Upper lobe of right lung (tissue), 1 donor: ENCODE measurements around the gene UNC5B. TPM values are rescaled to one million over a fixed set of nuclear protein-coding genes. Genes with fewer than 3 reads are reported as not detected.

Experiments
- ATAC-seq: fragments of 200-7000 bp; cut with Tn5 transposase; one replicate; pipeline ENCODE4 v1.9.1; 2020; ENCODE audit warnings: mild to moderate bottlenecking, moderate library complexity
- DNase-seq: peaks from one replicate; pipeline ENCODE4 v3.0.0-alpha.2; 2020
- H3K27ac ChIP-seq: fragments of 200-600 bp; one replicate; pipeline ENCODE4 v1.8.0; 2022
- H3K27me3 ChIP-seq: fragments of 200-600 bp; one replicate; pipeline ENCODE4 v1.8.0; 2022; ENCODE audit warnings: mild to moderate bottlenecking
- H3K36me3 ChIP-seq: fragments of 200-600 bp; one replicate; pipeline ENCODE4 v1.8.0; 2022
- H3K4me1 ChIP-seq: fragments of 200-600 bp; one replicate; pipeline ENCODE4 v1.8.0; 2022
- H3K4me3 ChIP-seq: fragments of 200-600 bp; one replicate; pipeline ENCODE4 v1.8.0; 2022; ENCODE audit warnings: mild to moderate bottlenecking
- H3K9me3 ChIP-seq: fragments of 200-600 bp; one replicate; pipeline ENCODE4 v1.8.0; 2022
- CTCF ChIP-seq: fragments of 200-600 bp; IDR thresholded peaks from one replicate; pipeline ENCODE4 v1.8.0; 2022; ENCODE audit warnings: antibody characterized with exemption
- intact Hi-C: fragments of 100-400 bp; cut with DNase I; formaldehyde crosslinking; loops from one replicate; pipeline ENCODE4 v1.11.0; 2022
- total RNA-seq: library from RNA; stranded (reverse); fragmentation: NEBNext Ultra II Directional; extraction: Animal tissue kit (Norgen Biotek cat#: 25700); gene quantifications from one replicate; pipeline ENCODE4 v1.2.1, GENCODE V29; 2021
- donor health status: DM: no; HTN: yes; CAD: no; lungs with severe emphysema.

The UNC5B gene
- total RNA-seq, 1 donor from 2014 or later = 16.0 TPM

GRCh38 chr10:71314028-71314693 is 101.8 kb downstream of the UNC5B start:
- peak; percentile 90 for TF ChIP-seq CTCF

GRCh38 chr10:71314694-71315225 is 102.4 kb downstream of the UNC5B start:
- H3K27ac ChIP-seq = no peak overlapping the region
- DNase-seq = no peak
- peaks cover 21% of the 10 kb centered on the region for H3K4me1 ChIP-seq
- no peaks in the 10 kb centered on the region for H3K27me3 ChIP-seq
- intact Hi-C loops = loop anchor here (10.0 kb wide), 1 partner anchor 390 kb away; no protein-coding TSS in a partner anchor
- H3K9me3 ChIP-seq = no peaks in the 10 kb centered on the region
- no peak for ATAC-seq
- no peaks in the 10 kb centered on the region for H3K36me3 ChIP-seq
- H3K4me3 ChIP-seq = no peak overlapping the region
- no peak for TF ChIP-seq CTCF

More at GRCh38 chr10:71314028-71314693, 101.8 kb downstream of the UNC5B start:
- Histone ChIP-seq H3K27me3 (no peaks in the 10 kb centered on the region), H3K4me3 (no peak overlapping the region), H3K36me3 (no peaks in the 10 kb centered on the region), H3K9me3 (no peaks in the 10 kb centered on the region), H3K4me1 (peaks cover 19% of the 10 kb centered on the region), H3K27ac (no peak overlapping the region)
- ATAC-seq (peak; percentile 78), DNase-seq (no peak)
- intact Hi-C loops = loop anchor here (10.0 kb wide), 1 partner anchor 391 kb away; no protein-coding TSS in a partner anchor

GRCh38 chr10:71316056-71316785 is 103.9 kb downstream of the UNC5B start:
- no peak for ATAC-seq

GRCh38 chr10:71316786-71317160 is 104.4 kb downstream of the UNC5B start:
- TF ChIP-seq CTCF = no peak
- H3K27me3 ChIP-seq = no peaks in the 10 kb centered on the region
- intact Hi-C loops = loop anchor here (10.0 kb wide), 1 partner anchor 388 kb away; no protein-coding TSS in a partner anchor
- no peaks in the 10 kb centered on the region for H3K36me3 ChIP-seq
- ATAC-seq = no peak
- no peak for DNase-seq
- no peak overlapping the region for H3K4me3 ChIP-seq
- H3K4me1 ChIP-seq = peaks cover 26% of the 10 kb centered on the region
- no peak overlapping the region for H3K27ac ChIP-seq
- H3K9me3 ChIP-seq = no peaks in the 10 kb centered on the region

More at GRCh38 chr10:71316056-71316785, 103.9 kb downstream of the UNC5B start:
- no peaks in the 10 kb centered on the region for H3K27me3 ChIP-seq
- intact Hi-C loops = loop anchor here (10.0 kb wide), 1 partner anchor 389 kb away; no protein-coding TSS in a partner anchor
- peaks cover 26% of the 10 kb centered on the region for H3K4me1 ChIP-seq
- H3K9me3 ChIP-seq = no peaks in the 10 kb centered on the region
- TF ChIP-seq CTCF = no peak
- H3K27ac ChIP-seq = no peak overlapping the region
- no peaks in the 10 kb centered on the region for H3K36me3 ChIP-seq
- no peak overlapping the region for H3K4me3 ChIP-seq
- DNase-seq = no peak

- no peaks in the 10 kb centered on the region for H3K9me3 ChIP-seq
- H3K4me1 ChIP-seq = peaks cover 26% of the 10 kb centered on the region
- H3K36me3 ChIP-seq = no peaks in the 10 kb centered on the region
- no peak for DNase-seq
- H3K27ac ChIP-seq = no peak overlapping the region
- no peaks in the 10 kb centered on the region for H3K27me3 ChIP-seq
- intact Hi-C loops = loop anchor here (10.0 kb wide), 1 partner anchor 387 kb away; no protein-coding TSS in a partner anchor
- ATAC-seq = no peak
- no peak overlapping the region for H3K4me3 ChIP-seq
- no peak for TF ChIP-seq CTCF
Observed at GRCh38 chr10:71317739-71318138, 105.4 kb downstream of the UNC5B start.
